SK-N-MC (cell line): ENCODE data around the gene SCG5.
A peak's percentile ranks its signal among the peaks of the same experiment; 100 is the strongest.

ENCODE experiments used
- DNase-seq: peaks from one replicate; pipeline ENCODE4 v3.0.0-alpha.2; 2011; ENCODE audit warnings: low read depth, low spot score
- H3K27ac ChIP-seq: fragments of 200-600 bp; sonication (generic); 2 replicates; pipeline ENCODE4 v1.5.1; 2016; ENCODE audit warnings: mixed run types
- H3K36me3 ChIP-seq: fragments of 200-600 bp; sonication (generic); 2 replicates; pipeline ENCODE4 v1.6.1; 2017; ENCODE audit warnings: antibody characterized with exemption, low read length, mixed read lengths; ENCODE audit not compliant: insufficient read depth
- H3K4me3 ChIP-seq: fragments of 200-600 bp; sonication (generic); 2 replicates; pipeline ENCODE4 v1.5.1; 2016
- H3K9ac ChIP-seq: fragments of 200-600 bp; sonication (generic); 2 replicates; pipeline ENCODE4 v1.8.0; 2017; ENCODE audit warnings: mixed run types, mixed read lengths; ENCODE audit not compliant: insufficient read length
- H3K9me3 ChIP-seq: fragments of 200-600 bp; sonication (generic); 2 replicates; pipeline ENCODE4 v1.6.1; 2017; ENCODE audit warnings: low read depth, mild to moderate bottlenecking, antibody characterized with exemption, low read length, moderate library complexity, mixed read lengths
- EZH2 ChIP-seq: fragments of 200-600 bp; sonication (generic); IDR thresholded peaks from one replicate; pipeline ENCODE4 v1.6.1; 2017; ENCODE audit warnings: antibody characterized with exemption
- FOXP2 ChIP-seq: optimal IDR thresholded peaks from 2 replicates; pipeline ENCODE3; 2011; ENCODE audit warnings: mild to moderate bottlenecking, moderate library complexity; ENCODE audit not compliant: insufficient read depth; ENCODE audit errors: extremely low read length, control extremely low read depth
- POLR2AphosphoS5 ChIP-seq: IDR thresholded peaks from 2 replicates; pipeline ENCODE4 v1.6.1; 2012; ENCODE audit warnings: mild to moderate bottlenecking, low read depth, low read length, borderline replicate concordance

Gene SCG5

DNA sequence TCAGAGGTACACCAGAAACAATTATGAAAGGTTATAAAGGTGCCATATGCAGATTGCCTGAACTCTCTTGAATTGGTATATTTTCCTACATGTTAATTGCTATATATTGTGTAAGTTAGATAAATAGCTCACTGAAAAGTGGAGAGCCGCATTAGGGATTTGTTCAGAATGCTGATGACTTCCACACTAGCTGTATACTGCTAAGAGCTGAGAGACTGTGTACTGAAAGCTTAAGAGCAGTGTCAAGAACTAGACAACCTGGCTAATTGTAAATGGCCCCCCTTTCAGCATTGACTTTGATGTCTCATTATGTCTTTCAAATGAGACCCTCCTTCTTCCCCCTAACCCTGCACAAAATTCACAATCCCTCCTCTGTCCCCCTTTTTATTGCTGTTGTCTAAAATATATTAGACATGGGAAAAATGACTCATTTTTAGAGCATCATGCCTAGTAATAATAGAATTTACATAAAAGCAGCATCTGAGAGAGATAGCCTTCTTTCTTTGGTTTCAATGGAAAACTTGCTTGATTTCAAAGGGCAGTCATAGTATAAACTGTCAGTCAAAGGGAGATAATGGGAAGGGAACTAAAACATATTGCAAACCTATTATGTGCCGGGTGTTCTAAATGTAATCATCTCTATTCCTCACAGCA lies 41.6 kb downstream of the SCG5 start:
- no peak for TF ChIP-seq POLR2AphosphoS5
- no peak for TF ChIP-seq EZH2
- no peak for TF ChIP-seq FOXP2
- Histone ChIP-seq H3K4me3 (no peak overlapping the region), H3K36me3 (no peaks in the 10 kb centered on the region), H3K9ac (no peak overlapping the region), H3K9me3 (no peaks in the 10 kb centered on the region), H3K27ac (no peak overlapping the region)
- DNase-seq: no peak

DNA sequence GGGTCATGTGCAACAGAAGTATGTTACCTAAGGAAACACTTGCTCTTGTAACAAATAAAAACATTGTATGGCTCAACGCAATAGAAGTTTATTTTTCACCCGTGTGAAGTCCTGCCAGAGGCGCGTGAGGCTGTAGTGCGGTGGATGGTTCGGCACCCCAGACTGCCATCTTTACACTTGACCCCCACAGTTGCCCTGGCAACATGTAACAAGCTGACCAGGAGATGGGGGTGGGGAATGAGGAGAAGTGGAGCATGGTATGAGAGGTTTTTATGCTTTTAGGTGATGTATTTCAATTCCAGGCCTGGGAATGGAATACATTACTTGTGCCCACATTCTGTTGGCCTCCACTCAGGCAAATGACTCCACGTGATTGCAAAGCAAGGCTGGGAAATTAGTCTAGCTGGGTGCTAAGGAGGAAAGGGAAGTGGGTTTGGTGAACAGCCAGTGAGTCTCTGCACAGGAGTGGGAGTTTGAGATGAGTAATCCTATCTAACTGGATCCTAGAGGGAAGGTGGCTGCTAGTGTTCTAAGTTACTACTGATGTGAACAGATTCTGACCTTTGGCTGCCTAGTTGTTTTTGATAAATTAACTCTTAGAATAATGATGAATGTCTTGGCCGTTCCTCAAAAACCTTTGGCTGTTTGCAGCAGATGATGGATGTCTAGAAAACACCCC lies 42.5 kb downstream of the SCG5 start:
- H3K27ac ChIP-seq: no peak overlapping the region
- DNase-seq: no peak

DNA sequence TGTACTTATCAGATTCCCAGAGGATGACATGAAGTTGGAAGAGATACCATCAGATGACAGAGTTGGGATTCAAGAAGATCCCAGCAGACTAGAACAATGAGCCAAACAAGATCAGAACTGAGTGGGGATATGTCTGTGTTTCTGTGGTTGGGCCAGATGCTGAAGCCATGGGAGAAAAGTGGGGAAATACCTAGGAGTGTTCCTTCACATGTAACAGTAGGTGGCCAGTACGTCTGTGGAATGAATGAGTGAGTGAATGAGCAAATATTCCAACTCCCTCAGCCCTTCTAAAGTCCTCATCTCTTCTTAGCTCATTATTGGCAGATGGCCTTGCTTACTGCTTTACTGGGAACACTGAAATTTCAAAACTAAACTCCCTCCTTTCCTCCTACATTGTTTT lies 44.1 kb downstream of the SCG5 start:
- no peak for TF ChIP-seq FOXP2
- Histone ChIP-seq H3K9ac (no peak overlapping the region), H3K9me3 (no peaks in the 10 kb centered on the region), H3K36me3 (no peaks in the 10 kb centered on the region), H3K4me3 (no peak overlapping the region), H3K27ac (no peak overlapping the region)
- DNase-seq: no peak

More for the DNA sequence above, 42.5 kb downstream of the SCG5 start:
- Histone ChIP-seq H3K36me3 (no peaks in the 10 kb centered on the region), H3K4me3 (no peak overlapping the region), H3K9ac (no peak overlapping the region), H3K9me3 (no peaks in the 10 kb centered on the region)
- no peak for TF ChIP-seq EZH2
- no peak for TF ChIP-seq POLR2AphosphoS5
- no peak for TF ChIP-seq FOXP2

DNA sequence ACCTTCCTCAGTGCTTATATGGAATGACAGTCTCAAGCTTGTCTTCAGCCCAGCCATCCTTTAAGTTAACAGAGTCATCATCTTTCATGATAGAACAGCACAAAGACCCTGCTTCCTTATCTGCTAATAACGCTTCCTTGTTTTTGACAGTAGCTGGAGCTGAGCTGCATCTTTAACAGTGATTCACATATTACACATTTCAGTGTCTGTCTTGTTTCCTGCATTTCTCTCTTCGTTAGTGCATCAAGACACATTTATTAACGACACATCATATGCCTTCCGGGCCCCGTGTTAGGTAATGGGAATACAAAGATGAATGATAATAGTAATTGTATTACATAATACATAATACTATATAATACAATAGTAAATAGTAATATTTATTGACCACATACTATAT lies 46.0 kb downstream of the SCG5 start:
- H3K27ac ChIP-seq: no peak overlapping the region
- no peak for TF ChIP-seq FOXP2
- H3K9me3 ChIP-seq: no peaks in the 10 kb centered on the region
- no peak overlapping the region for H3K4me3 ChIP-seq
- no peak for DNase-seq
- no peaks in the 10 kb centered on the region for H3K36me3 ChIP-seq
- no peak overlapping the region for H3K9ac ChIP-seq

DNA sequence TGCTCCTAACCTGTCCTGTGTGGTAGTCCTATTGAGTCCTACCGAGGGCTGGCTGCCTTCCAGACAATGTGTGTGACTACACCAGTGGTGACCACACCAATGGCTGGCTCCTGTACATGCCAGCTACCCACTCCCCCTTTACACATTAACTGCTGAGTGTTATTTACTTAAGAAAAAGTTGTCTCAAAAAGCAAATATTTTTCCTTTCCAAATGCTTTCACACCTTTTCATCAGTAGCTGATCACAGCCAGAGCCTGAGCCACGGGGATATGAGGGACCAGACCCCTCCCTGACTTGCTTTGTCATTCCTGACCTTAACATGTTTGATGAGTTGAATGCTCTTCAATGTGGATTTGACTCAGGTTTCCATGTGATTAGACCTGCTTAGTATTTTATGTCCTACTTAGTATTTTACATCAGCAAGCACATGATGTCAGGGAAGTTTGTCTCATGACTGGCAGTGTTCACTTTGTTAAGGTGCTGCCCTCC lies 46.7 kb downstream of the SCG5 start:
- TF ChIP-seq FOXP2 (no peak), EZH2 (no peak), POLR2AphosphoS5 (no peak)
- Histone ChIP-seq H3K9me3 (no peaks in the 10 kb centered on the region), H3K4me3 (no peak overlapping the region), H3K27ac (no peak overlapping the region), H3K36me3 (no peaks in the 10 kb centered on the region), H3K9ac (no peak overlapping the region)
- no peak for DNase-seq

DNA sequence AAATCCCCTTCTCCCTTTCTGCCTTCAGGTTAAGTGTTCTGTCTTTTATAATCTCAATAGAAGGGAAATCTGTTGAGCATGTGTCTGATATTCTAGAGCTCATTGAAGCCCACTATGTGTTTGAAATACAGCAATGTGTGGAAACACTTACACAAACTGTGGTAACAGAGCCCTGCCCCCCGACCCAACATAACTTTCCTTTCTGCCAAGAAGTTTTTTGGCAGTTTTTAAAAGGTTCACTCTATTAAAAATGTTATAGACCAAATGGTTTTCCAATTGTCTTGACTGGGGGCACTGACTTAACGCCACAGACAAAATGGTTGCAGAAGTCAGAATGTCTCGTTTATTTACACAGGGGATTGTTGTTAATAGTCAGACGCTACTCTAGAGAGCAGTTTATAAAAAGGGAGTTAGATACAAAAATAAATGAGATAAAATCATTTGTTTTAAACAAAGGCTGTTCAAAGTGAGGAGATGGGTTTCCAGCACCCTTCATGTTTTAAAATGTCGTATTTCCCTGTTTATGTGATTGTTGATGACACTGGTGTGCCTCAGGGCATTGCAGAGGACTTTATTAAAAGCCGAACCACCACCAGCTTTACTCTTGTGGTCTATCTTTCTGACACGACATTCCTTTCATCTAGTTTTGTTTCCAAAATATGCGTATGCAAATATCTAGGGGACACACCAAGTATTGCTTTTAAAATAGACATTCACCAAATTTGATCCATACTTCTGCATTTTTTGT lies 49.6 kb downstream of the SCG5 start:
- TF ChIP-seq POLR2AphosphoS5 (no peak), EZH2 (no peak), FOXP2 (no peak)
- H3K4me3 ChIP-seq: peak overlapping the region; percentile 54
- no peaks in the 10 kb centered on the region for H3K36me3 ChIP-seq
- H3K9me3 ChIP-seq: no peaks in the 10 kb centered on the region
- DNase-seq: no peak
- H3K9ac ChIP-seq: no peak overlapping the region
- no peak overlapping the region for H3K27ac ChIP-seq

DNA sequence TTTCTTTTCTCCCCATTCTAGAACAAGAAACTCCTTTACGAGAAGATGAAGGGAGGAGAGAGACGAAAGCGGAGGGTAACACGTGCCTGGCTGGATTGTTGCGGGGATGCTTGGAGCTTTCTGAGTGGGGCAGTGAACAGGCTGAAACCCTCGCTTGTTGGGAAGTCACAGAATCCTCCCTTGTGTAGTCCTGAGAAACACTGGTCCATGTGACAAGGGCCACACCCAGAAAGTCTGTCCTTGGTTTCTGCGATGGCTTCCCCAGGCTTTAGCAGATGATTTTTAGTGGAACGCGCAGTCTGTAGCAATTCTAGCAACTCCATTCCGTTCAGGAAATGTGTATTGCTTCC lies 50.2 kb downstream of the SCG5 start:
- TF ChIP-seq FOXP2 (no peak), EZH2 (no peak)
- H3K9ac ChIP-seq: no peak overlapping the region
- H3K27ac ChIP-seq: no peak overlapping the region
- peak overlapping the region; percentile 54 for H3K4me3 ChIP-seq
- DNase-seq: no peak
- no peaks in the 10 kb centered on the region for H3K36me3 ChIP-seq
- H3K9me3 ChIP-seq: no peaks in the 10 kb centered on the region

DNA sequence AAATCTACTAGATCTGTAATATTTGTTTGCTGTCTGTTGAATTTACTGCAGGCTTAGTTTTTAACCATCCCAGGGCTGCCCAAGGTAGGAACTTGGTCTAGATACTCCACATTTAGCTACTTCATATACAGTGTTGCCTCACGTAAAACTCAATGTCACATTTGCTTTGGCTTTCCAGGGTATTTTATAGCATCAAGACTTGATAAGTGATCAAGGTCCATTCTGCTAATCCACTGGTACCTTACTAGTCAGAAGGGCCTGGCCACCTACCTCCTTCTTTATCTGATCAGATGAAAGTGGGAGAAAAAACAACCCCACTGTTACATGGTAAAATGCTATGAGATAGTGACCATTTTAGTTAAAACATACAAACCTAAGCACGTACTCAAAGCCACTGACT lies 50.8 kb downstream of the SCG5 start:
- no peak for DNase-seq
- TF ChIP-seq POLR2AphosphoS5 (no peak), EZH2 (no peak), FOXP2 (no peak)
- no peaks in the 10 kb centered on the region for H3K36me3 ChIP-seq
- H3K4me3 ChIP-seq: no peak overlapping the region
- no peak overlapping the region for H3K9ac ChIP-seq
- H3K9me3 ChIP-seq: no peaks in the 10 kb centered on the region
- no peak overlapping the region for H3K27ac ChIP-seq
